ENCODE data around the gene CXCR4.

- no peak for TF ChIP-seq CTCF (conservative IDR thresholded peaks at IDR 0.05; ENCODE audit: low read length)
- TF ChIP-seq EZH2phosphoT487 (IDR thresholded peaks at IDR 0.05; ENCODE audit: borderline replicate concordance) = no peak
Measured at GRCh38 chr2:136068581-136069227, 49.2 kb downstream of the CXCR4 start.

Measured in Loucy (cell line).